ENCODE data around the gene KCTD18.

GRCh38 chr2:200445284-200445683 lies 64.6 kb downstream of the KCTD18 start:
- TF ChIP-seq POLR2AphosphoS5 (IDR thresholded peaks at IDR 0.05), result no peak
- TF ChIP-seq CTCF (IDR thresholded peaks at IDR 0.05 in 8 of 11, conservative IDR thresholded peaks at IDR 0.05 in 3 of 11), result no peak
